Parathyroid adenoma (tissue), 2 donors: Measurements from ENCODE around the gene PKLR.

Experiments used
- H2AFZ ChIP-seq: fragments of 300-600 bp; sonication (generic); one replicate; pipeline ENCODE4 v1.7.0; 2017; ENCODE audit warnings: antibody characterized with exemption, mild to moderate bottlenecking
- H3K27ac ChIP-seq: fragments of 300-600 bp; sonication (generic); one replicate; pipeline ENCODE4 v1.7.0; 2017
- H3K27me3 ChIP-seq: fragments of 300-600 bp; sonication (generic); one replicate; pipeline ENCODE4 v1.7.0; 2017; ENCODE audit warnings: low read length; ENCODE audit not compliant: control insufficient read depth, insufficient read depth
- H3K36me3 ChIP-seq: fragments of 300-600 bp; sonication (generic); one replicate; pipeline ENCODE4 v1.7.0; 2017; ENCODE audit warnings: low read length; ENCODE audit not compliant: control insufficient read depth, insufficient read depth
- H3K4me1 ChIP-seq: fragments of 300-600 bp; sonication (generic); one replicate; pipeline ENCODE4 v1.7.0; 2017; ENCODE audit warnings: control low read depth
- H3K4me2 ChIP-seq: fragments of 300-600 bp; sonication (generic); one replicate; pipeline ENCODE4 v1.7.0; 2017; ENCODE audit warnings: low read length
- H3K4me3 ChIP-seq: fragments of 300-600 bp; sonication (generic); one replicate; pipeline ENCODE4 v1.7.0; 2017; ENCODE audit warnings: low read depth, low read length
- H3K79me2 ChIP-seq: fragments of 300-600 bp; sonication (generic); one replicate; pipeline ENCODE4 v1.7.0; 2017; ENCODE audit warnings: control low read depth
- H3K9ac ChIP-seq: fragments of 300-600 bp; sonication (generic); one replicate; pipeline ENCODE4 v1.7.0; 2017; ENCODE audit warnings: mild to moderate bottlenecking
- H3K9me3 ChIP-seq: fragments of 300-600 bp; sonication (generic); one replicate; pipeline ENCODE4 v1.7.0; 2017; ENCODE audit warnings: low read length; ENCODE audit not compliant: control insufficient read depth
- CTCF ChIP-seq: fragments of 300-600 bp; sonication (generic); IDR thresholded peaks from one replicate; pipeline ENCODE4 v1.7.0; 2017; ENCODE audit warnings: antibody characterized with exemption, mild to moderate bottlenecking
- donor health status: primary hyperparathyroidism.

Gene PKLR

GRCh38 chr1:155253208-155253607 lies 48.0 kb downstream of the PKLR start:
- H3K27me3 ChIP-seq = no peaks in the 10 kb centered on the region
- H3K9me3 ChIP-seq = no peaks in the 10 kb centered on the region
- H3K27ac ChIP-seq = no peak overlapping the region
- H3K9ac ChIP-seq = no peak overlapping the region
- no peaks in the 10 kb centered on the region for H3K36me3 ChIP-seq
- no peak for TF ChIP-seq CTCF
- H2AFZ ChIP-seq = no peak overlapping the region
- no peak overlapping the region for H3K4me2 ChIP-seq
- no peaks in the 10 kb centered on the region for H3K79me2 ChIP-seq
- H3K4me1 ChIP-seq = peaks cover 4% of the 10 kb centered on the region
- H3K4me3 ChIP-seq = no peak overlapping the region

- Histone ChIP-seq H3K27ac (no peak overlapping the region), H3K79me2 (no peaks in the 10 kb centered on the region), H3K4me2 (no peak overlapping the region), H3K36me3 (no peaks in the 10 kb centered on the region), H3K4me1 (peaks cover 4% of the 10 kb centered on the region), H3K4me3 (no peak overlapping the region), H3K27me3 (no peaks in the 10 kb centered on the region), H3K9ac (no peak overlapping the region), H3K9me3 (no peaks in the 10 kb centered on the region), H2AFZ (no peak overlapping the region)
- TF ChIP-seq CTCF = no peak
Measured at GRCh38 chr1:155251566-155251965, 49.7 kb downstream of the PKLR start.

- Histone ChIP-seq H2AFZ (peak overlapping the region; percentile 50), H3K4me3 (no peak overlapping the region), H3K4me1 (peaks cover 4% of the 10 kb centered on the region), H3K9me3 (no peaks in the 10 kb centered on the region), H3K36me3 (no peaks in the 10 kb centered on the region), H3K27ac (no peak overlapping the region), H3K27me3 (no peaks in the 10 kb centered on the region), H3K79me2 (no peaks in the 10 kb centered on the region), H3K9ac (no peak overlapping the region), H3K4me2 (no peak overlapping the region)
- peak; percentile 96 for TF ChIP-seq CTCF
Measured at GRCh38 chr1:155250633-155251449, 50.4 kb downstream of the PKLR start.

- no peak for TF ChIP-seq CTCF
- H2AFZ ChIP-seq = no peak overlapping the region
- H3K27ac ChIP-seq = no peak overlapping the region
- H3K4me2 ChIP-seq = no peak overlapping the region
- H3K27me3 ChIP-seq = no peaks in the 10 kb centered on the region
- no peaks in the 10 kb centered on the region for H3K79me2 ChIP-seq
- peaks cover 4% of the 10 kb centered on the region for H3K4me1 ChIP-seq
- no peak overlapping the region for H3K4me3 ChIP-seq
- H3K9me3 ChIP-seq = no peaks in the 10 kb centered on the region
- no peak overlapping the region for H3K9ac ChIP-seq
- no peaks in the 10 kb centered on the region for H3K36me3 ChIP-seq
Measured at GRCh38 chr1:155250246-155250632, 51.0 kb downstream of the PKLR start.
